CD8-positive, alpha-beta memory T cell (primary cell): Measurements from ENCODE around the gene TSEN54. TPM values are rescaled to one million over a fixed set of nuclear protein-coding genes. Genes with fewer than 3 reads are reported as not detected.
"Not testable (repeated sequence)": the region's sequence is repeated elsewhere in the genome, so short reads cannot be mapped to it uniquely, and the experiment has no call there.

Experiments used
- CTCF ChIA-PET: fragments of 350-600 bp; sonication (Branson Sonifier 250); formaldehyde crosslinking; loops from one replicate; lab custom pipeline; 2021; ENCODE audit warnings: antibody characterized with exemption; lab: Charles Lee
- POLR2A ChIA-PET: fragments of 350-600 bp; sonication (Branson Sonifier 250); formaldehyde crosslinking; loops from one replicate; lab custom pipeline; 2021; ENCODE audit warnings: antibody characterized with exemption; lab: Charles Lee
- DNase-seq, 5 donors: peaks; one replicate each; pipeline versions ENCODE4 v3.0.0 to v3.0.0-alpha.2; 2020 to 2022; ENCODE audit warnings: mixed read lengths in 1 of 5
- H3K27ac ChIP-seq: one replicate; pipeline ENCODE4 v1.7.0; 2013; ENCODE audit warnings: low read depth, mild to moderate bottlenecking, low read length, moderate library complexity
- H3K27me3 ChIP-seq: 2 replicates; pipeline ENCODE4 v1.7.0; 2013; ENCODE audit warnings: low read length, mild to moderate bottlenecking; ENCODE audit not compliant: insufficient read depth, poor library complexity, severe bottlenecking
- H3K36me3 ChIP-seq: 2 replicates; pipeline ENCODE4 v1.7.0; 2013; ENCODE audit warnings: mild to moderate bottlenecking, low read length, moderate library complexity; ENCODE audit not compliant: insufficient read depth
- H3K4me1 ChIP-seq: 2 replicates; pipeline ENCODE4 v1.7.0; 2013; ENCODE audit warnings: mild to moderate bottlenecking, low read length, moderate library complexity; ENCODE audit not compliant: insufficient read depth
- H3K4me3 ChIP-seq: 2 replicates; pipeline ENCODE4 v1.7.0; 2013; ENCODE audit warnings: mild to moderate bottlenecking, low read length
- H3K9me3 ChIP-seq: 2 replicates; pipeline ENCODE4 v1.7.0; 2013; ENCODE audit warnings: mild to moderate bottlenecking, low read length
- H3K27ac Mint-ChIP-seq, 8 donors: one replicate each; pipeline ENCODE4 v1.8.0; 2020 to 2021; ENCODE audit warnings: mixed read lengths in 8 of 8, mild to moderate bottlenecking in 6 of 8, inconsistent platforms in 3 of 8, moderate library complexity in 3 of 8
- H3K27me3 Mint-ChIP-seq, 2 donors: one replicate each; pipeline ENCODE4 v1.8.0; 2020 to 2021; ENCODE audit warnings: mixed read lengths in 2 of 2, mild to moderate bottlenecking in 1 of 2, moderate library complexity in 1 of 2
- H3K36me3 Mint-ChIP-seq, 3 donors: one replicate each; pipeline ENCODE4 v1.8.0; 2020 to 2021; ENCODE audit warnings: mixed read lengths in 3 of 3, inconsistent platforms in 1 of 3, mild to moderate bottlenecking in 1 of 3
- H3K4me1 Mint-ChIP-seq, 3 donors: one replicate each; pipeline ENCODE4 v1.8.0; 2020 to 2021; ENCODE audit warnings: mixed read lengths in 3 of 3, inconsistent platforms in 1 of 3, mild to moderate bottlenecking in 1 of 3
- H3K4me3 Mint-ChIP-seq, 7 donors: one replicate each; pipeline ENCODE4 v1.8.0; 2020 to 2021; ENCODE audit warnings: mixed read lengths in 7 of 7, mild to moderate bottlenecking in 6 of 7, moderate library complexity in 4 of 7, inconsistent platforms in 2 of 7
- H3K9me3 Mint-ChIP-seq, 5 donors: one replicate each; pipeline ENCODE4 v1.8.0; 2020 to 2022; ENCODE audit warnings: mixed read lengths in 5 of 5, mild to moderate bottlenecking in 3 of 5, moderate library complexity in 2 of 5, inconsistent platforms in 1 of 5
- polyA plus RNA-seq: library from polyadenylated mRNA; unstranded; fragments of 300-500 nt; fragmentation: Illumina TruSeq; gene quantifications from one replicate; pipeline ENCODE4 v1.2.3, GENCODE V29; 2021
- total RNA-seq, 2 experiments: library from RNA; stranded (reverse); gene quantifications; one replicate each; pipeline ENCODE4 v1.2.3, GENCODE V29; 2021

The TSEN54 gene
- total and polyA plus RNA-seq, 3 experiments from 2014 or later: 49.7 to 152 (median 56.9) TPM

GRCh38 chr17:75475144-75475835 is 41.0 kb upstream of the TSEN54 start:
- ChIA-PET POLR2A (no interaction called here), CTCF (interaction anchor here (1.0 to 1.3 kb wide), 3 partner anchors 12 to 191 kb away, joined by 3 read pairs; partner anchors contain the start of genes RECQL5 and TMEM94)
- Mint-ChIP-seq H3K27ac (peak overlapping the region in 3 of 8 donors; percentile 29 to 82 (median 50)), H3K27me3 (no peaks in the 10 kb centered on the region), H3K9me3 (no peaks in the 10 kb centered on the region), H3K4me3 (no peak overlapping the region), H3K36me3 (peaks cover 0 to 63% (median 4%) of the 10 kb centered on the region in 3 donors), H3K4me1 (peaks cover 0 to 4% (median 0%) of the 10 kb centered on the region in 3 donors)
- H3K27me3 ChIP-seq: no peaks in the 10 kb centered on the region
- peaks cover 20% of the 10 kb centered on the region for H3K36me3 ChIP-seq
- H3K4me3 ChIP-seq: no peak overlapping the region
- no peaks in the 10 kb centered on the region for H3K9me3 ChIP-seq
- H3K4me1 ChIP-seq: no peaks in the 10 kb centered on the region
- H3K27ac ChIP-seq: no peak overlapping the region
- DNase-seq: no peak

- H3K36me3 ChIP-seq: peaks cover 20% of the 10 kb centered on the region
- DNase-seq: no peak
- peak overlapping the region in 3 of 8 donors; percentile 29 to 50 (median 46) for H3K27ac Mint-ChIP-seq
Observed at GRCh38 chr17:75475851-75476250, 40.5 kb upstream of the TSEN54 start.

GRCh38 chr17:75476271-75476671 is 40.1 kb upstream of the TSEN54 start:
- no peaks in the 10 kb centered on the region for H3K4me1 ChIP-seq
- H3K4me3 ChIP-seq: no peak overlapping the region
- H3K36me3 ChIP-seq: peaks cover 20% of the 10 kb centered on the region
- H3K9me3 ChIP-seq: no peaks in the 10 kb centered on the region
- Mint-ChIP-seq H3K4me1 (peaks cover 0 to 4% (median 4%) of the 10 kb centered on the region in 3 donors), H3K27ac (peak overlapping the region in 1 of 8 donors; percentile 6), H3K4me3 (no peak overlapping the region), H3K9me3 (no peaks in the 10 kb centered on the region), H3K27me3 (no peaks in the 10 kb centered on the region), H3K36me3 (peaks cover 0 to 67% (median 4%) of the 10 kb centered on the region in 3 donors)
- H3K27ac ChIP-seq: no peak overlapping the region
- POLR2A ChIA-PET: no interaction called here
- DNase-seq: no peak
- no peaks in the 10 kb centered on the region for H3K27me3 ChIP-seq
- CTCF ChIA-PET: interaction anchor here (1.0 kb wide), 1 partner anchor 11 kb away, joined by 3 read pairs; no protein-coding TSS in a partner anchor

More at GRCh38 chr17:75475851-75476250, 40.5 kb upstream of the TSEN54 start:
- Mint-ChIP-seq H3K4me3 (no peak overlapping the region), H3K36me3 (peaks cover 0 to 67% (median 4%) of the 10 kb centered on the region in 3 donors), H3K4me1 (peaks cover 0 to 4% (median 3%) of the 10 kb centered on the region in 3 donors), H3K9me3 (no peaks in the 10 kb centered on the region), H3K27me3 (no peaks in the 10 kb centered on the region)
- H3K9me3 ChIP-seq: no peaks in the 10 kb centered on the region
- H3K4me1 ChIP-seq: no peaks in the 10 kb centered on the region
- H3K27me3 ChIP-seq: no peaks in the 10 kb centered on the region
- H3K27ac ChIP-seq: no peak overlapping the region
- ChIA-PET POLR2A (no interaction called here), CTCF (interaction anchor here (1.0 to 1.3 kb wide), 2 partner anchors 11 to 191 kb away, joined by 3 read pairs; partner anchors contain the start of gene RECQL5)
- H3K4me3 ChIP-seq: no peak overlapping the region

- Histone ChIP-seq H3K4me3 (no peak overlapping the region), H3K4me1 (no peaks in the 10 kb centered on the region), H3K36me3 (peaks cover 16% of the 10 kb centered on the region), H3K27me3 (no peaks in the 10 kb centered on the region), H3K9me3 (no peaks in the 10 kb centered on the region), H3K27ac (no peak overlapping the region)
- CTCF ChIA-PET: no interaction called here
- no peak overlapping the region for H3K4me3 Mint-ChIP-seq
- no peak for DNase-seq
- H3K4me1 Mint-ChIP-seq: peaks cover 0 to 4% (median 4%) of the 10 kb centered on the region in 3 donors
- no peaks in the 10 kb centered on the region for H3K9me3 Mint-ChIP-seq
- H3K27me3 Mint-ChIP-seq: no peaks in the 10 kb centered on the region
- peaks cover 0 to 62% (median 4%) of the 10 kb centered on the region in 3 donors for H3K36me3 Mint-ChIP-seq
- POLR2A ChIA-PET: no interaction called here
- H3K27ac Mint-ChIP-seq: peak overlapping the region in 3 of 8 donors; percentile 6 to 80 (median 70)
Observed at GRCh38 chr17:75476752-75477489, 39.4 kb upstream of the TSEN54 start.

- Mint-ChIP-seq H3K27ac (peak overlapping the region in 1 of 8 donors; percentile 63), H3K36me3 (peaks cover 0 to 56% (median 4%) of the 10 kb centered on the region in 3 donors)
- H3K27me3 ChIP-seq, CTCF ChIA-PET, H3K9me3 ChIP-seq, H3K9me3 Mint-ChIP-seq, DNase-seq, H3K27me3 Mint-ChIP-seq, H3K4me1 ChIP-seq, H3K4me3 Mint-ChIP-seq, H3K4me1 Mint-ChIP-seq, H3K4me3 ChIP-seq, H3K27ac ChIP-seq, POLR2A ChIA-PET: not testable (repeated sequence)
- peaks cover 11% of the 10 kb centered on the region for H3K36me3 ChIP-seq
Observed at GRCh38 chr17:75477490-75477862, 38.9 kb upstream of the TSEN54 start.

- no peak overlapping the region for H3K27ac Mint-ChIP-seq
- peaks cover under 1% of the 10 kb centered on the region for H3K36me3 ChIP-seq
- no peak overlapping the region for H3K4me3 ChIP-seq
- peaks cover 4 to 8% (median 7%) of the 10 kb centered on the region in 3 donors for H3K4me1 Mint-ChIP-seq
- no peak for DNase-seq
- H3K9me3 ChIP-seq: no peaks in the 10 kb centered on the region
- no peaks in the 10 kb centered on the region for H3K9me3 Mint-ChIP-seq
- H3K36me3 Mint-ChIP-seq: peaks cover 0 to 51% (median 2%) of the 10 kb centered on the region in 3 donors
- H3K27me3 ChIP-seq: no peaks in the 10 kb centered on the region
- H3K4me1 ChIP-seq: no peaks in the 10 kb centered on the region
- POLR2A ChIA-PET: interaction anchor here (0.7 to 1.0 kb wide), 2 partner anchors 22 to 36 kb away, joined by 3 read pairs; partner anchors contain the start of gene TMEM94
- no peak overlapping the region for H3K4me3 Mint-ChIP-seq
- no peaks in the 10 kb centered on the region for H3K27me3 Mint-ChIP-seq
- CTCF ChIA-PET: no interaction called here
- no peak overlapping the region for H3K27ac ChIP-seq
Observed at GRCh38 chr17:75478508-75478907, 37.8 kb upstream of the TSEN54 start.

- H3K27ac ChIP-seq: no peak overlapping the region
- H3K9me3 Mint-ChIP-seq: no peaks in the 10 kb centered on the region
- H3K27me3 ChIP-seq: no peaks in the 10 kb centered on the region
- no peak for DNase-seq
- H3K4me1 ChIP-seq: no peaks in the 10 kb centered on the region
- H3K36me3 ChIP-seq: no peaks in the 10 kb centered on the region
- ChIA-PET POLR2A (no interaction called here), CTCF (interaction anchor here (1.3 kb wide), 1 partner anchor 18 kb away, joined by 4 read pairs; no protein-coding TSS in a partner anchor)
- H3K4me3 ChIP-seq: no peak overlapping the region
- H3K4me3 Mint-ChIP-seq: no peak overlapping the region
- H3K27me3 Mint-ChIP-seq: no peaks in the 10 kb centered on the region
- H3K9me3 ChIP-seq: no peaks in the 10 kb centered on the region
- H3K4me1 Mint-ChIP-seq: peaks cover 11 to 12% (median 12%) of the 10 kb centered on the region in 3 donors
- peaks cover 0 to 39% (median 5%) of the 10 kb centered on the region in 3 donors for H3K36me3 Mint-ChIP-seq
- peak overlapping the region in 3 of 8 donors; percentile 29 to 64 (median 33) for H3K27ac Mint-ChIP-seq
Observed at GRCh38 chr17:75480281-75480680, 36.0 kb upstream of the TSEN54 start.
